ENCODE results near the gene KRTAP29-1.

GRCh38 chr17:41325611-41326010 lies 23.0 kb upstream of the KRTAP29-1 start:
- no peak for TF ChIP-seq ZFX (IDR thresholded peaks at IDR 0.05; ENCODE audit: borderline replicate concordance)
- TF ChIP-seq, protein P1, sequence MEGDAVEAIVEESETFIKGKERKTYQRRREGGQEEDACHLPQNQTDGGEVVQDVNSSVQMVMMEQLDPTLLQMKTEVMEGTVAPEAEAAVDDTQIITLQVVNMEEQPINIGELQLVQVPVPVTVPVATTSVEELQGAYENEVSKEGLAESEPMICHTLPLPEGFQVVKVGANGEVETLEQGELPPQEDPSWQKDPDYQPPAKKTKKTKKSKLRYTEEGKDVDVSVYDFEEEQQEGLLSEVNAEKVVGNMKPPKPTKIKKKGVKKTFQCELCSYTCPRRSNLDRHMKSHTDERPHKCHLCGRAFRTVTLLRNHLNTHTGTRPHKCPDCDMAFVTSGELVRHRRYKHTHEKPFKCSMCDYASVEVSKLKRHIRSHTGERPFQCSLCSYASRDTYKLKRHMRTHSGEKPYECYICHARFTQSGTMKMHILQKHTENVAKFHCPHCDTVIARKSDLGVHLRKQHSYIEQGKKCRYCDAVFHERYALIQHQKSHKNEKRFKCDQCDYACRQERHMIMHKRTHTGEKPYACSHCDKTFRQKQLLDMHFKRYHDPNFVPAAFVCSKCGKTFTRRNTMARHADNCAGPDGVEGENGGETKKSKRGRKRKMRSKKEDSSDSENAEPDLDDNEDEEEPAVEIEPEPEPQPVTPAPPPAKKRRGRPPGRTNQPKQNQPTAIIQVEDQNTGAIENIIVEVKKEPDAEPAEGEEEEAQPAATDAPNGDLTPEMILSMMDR (IDR thresholded peaks at IDR 0.05): no peak
